GM18870 (cell line): ENCODE results near the gene NOL9.
A peak's percentile ranks its signal among the peaks of the same experiment; 100 is the strongest.

Experiments used
- ATAC-seq: cut with Tn5 transposase; IDR thresholded peaks from one replicate; pipeline ENCODE4 v1.9.1; 2021; ENCODE audit warnings: moderate library complexity; ENCODE audit not compliant: unreplicated experiment

The NOL9 gene

DNA sequence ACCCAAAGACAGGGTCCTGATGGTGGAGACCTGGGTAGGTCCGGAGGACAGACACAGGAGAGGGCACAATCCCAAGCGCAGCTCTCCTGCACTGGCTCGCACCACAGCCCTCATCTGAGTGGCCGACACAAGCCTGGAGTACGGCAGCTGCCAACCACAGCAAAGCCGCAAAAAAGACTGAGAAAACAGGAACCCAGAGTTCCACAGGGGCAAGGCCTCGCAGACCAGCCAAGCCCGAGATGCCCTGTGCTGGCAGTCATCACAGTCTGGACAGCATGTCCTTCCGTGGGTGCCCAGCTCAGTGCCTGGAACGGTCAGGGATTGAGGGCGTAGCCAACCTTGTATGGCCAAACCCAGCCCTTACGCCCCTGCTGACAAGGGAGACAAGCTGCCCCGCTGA is 36.9 kb upstream of the NOL9 start:
- no peak for ATAC-seq

GRCh38 chr1:6590046-6590445 is 35.7 kb upstream of the NOL9 start:
- no peak for ATAC-seq

GRCh38 chr1:6588893-6589520 is 34.7 kb upstream of the NOL9 start:
- no peak for ATAC-seq

DNA sequence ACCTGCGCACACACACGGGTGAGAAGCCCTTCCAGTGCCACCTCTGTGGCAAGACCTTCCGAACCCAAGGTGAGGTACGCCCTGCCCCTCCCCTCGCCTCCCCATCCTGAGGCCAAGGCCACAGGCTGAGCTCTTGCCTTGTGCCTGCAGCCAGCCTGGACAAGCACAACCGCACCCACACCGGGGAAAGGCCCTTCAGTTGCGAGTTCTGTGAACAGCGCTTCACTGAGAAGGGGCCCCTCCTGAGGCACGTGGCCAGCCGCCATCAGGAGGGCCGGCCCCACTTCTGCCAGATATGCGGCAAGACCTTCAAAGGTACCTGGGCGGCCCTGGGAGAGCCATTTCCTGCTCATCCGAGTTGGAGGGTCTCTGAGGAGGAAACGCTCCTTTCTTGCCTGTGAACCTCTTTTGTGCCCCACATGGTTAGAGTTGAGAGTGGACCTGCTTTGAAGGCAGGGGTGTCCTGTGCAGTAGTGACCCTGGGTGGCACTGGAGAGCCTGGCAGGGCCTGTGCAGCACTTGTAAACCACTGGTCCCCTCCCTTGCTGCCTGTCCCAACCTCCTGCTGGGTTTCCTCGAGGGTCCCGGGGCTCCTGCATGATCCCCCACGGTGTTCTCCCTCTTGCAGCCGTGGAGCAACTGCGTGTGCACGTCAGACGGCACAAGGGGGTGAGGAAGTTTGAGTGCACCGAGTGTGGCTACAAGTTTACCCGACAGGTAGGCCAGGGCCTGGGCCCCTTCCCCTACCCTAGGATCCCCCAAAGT is 34.0 kb upstream of the NOL9 start:
- no peak for ATAC-seq

GRCh38 chr1:6587261-6588005 is 33.1 kb upstream of the NOL9 start:
- ATAC-seq, result no peak

GRCh38 chr1:6586404-6586816 is 32.1 kb upstream of the NOL9 start:
- no peak for ATAC-seq

GRCh38 chr1:6585841-6586240 is 31.5 kb upstream of the NOL9 start:
- no peak for ATAC-seq

DNA sequence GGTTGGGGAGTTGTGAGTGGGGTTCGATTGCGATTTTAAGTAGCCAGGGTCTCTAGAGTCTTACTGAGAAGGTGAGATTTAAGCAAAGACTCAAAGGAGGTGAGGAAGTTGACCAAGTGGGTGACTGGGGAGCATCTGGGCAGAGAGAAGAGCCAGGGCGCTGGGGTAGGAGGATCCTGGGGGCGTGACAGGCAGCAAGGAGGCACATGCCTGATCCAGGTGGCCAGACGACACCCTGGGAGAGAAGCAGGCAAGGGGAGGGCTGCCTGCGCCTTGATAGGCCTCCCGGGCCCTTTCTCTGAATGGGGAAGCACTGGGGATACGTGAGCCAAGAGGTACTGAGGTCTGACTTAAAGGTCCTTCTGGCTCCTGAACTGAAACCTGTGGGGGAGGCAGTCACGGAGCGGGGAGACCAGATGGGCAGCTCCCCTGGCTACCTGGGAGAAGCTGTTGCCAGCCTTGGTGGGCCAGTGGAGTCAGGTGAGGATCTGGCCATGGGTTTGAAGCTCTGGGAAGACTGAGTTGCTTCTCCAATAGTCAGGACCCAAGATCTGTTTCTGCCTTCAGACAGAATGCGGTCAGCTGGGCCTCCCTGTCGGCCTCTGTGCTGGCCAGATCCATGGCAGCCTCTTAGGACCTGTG is 30.9 kb upstream of the NOL9 start:
- no peak for ATAC-seq

DNA sequence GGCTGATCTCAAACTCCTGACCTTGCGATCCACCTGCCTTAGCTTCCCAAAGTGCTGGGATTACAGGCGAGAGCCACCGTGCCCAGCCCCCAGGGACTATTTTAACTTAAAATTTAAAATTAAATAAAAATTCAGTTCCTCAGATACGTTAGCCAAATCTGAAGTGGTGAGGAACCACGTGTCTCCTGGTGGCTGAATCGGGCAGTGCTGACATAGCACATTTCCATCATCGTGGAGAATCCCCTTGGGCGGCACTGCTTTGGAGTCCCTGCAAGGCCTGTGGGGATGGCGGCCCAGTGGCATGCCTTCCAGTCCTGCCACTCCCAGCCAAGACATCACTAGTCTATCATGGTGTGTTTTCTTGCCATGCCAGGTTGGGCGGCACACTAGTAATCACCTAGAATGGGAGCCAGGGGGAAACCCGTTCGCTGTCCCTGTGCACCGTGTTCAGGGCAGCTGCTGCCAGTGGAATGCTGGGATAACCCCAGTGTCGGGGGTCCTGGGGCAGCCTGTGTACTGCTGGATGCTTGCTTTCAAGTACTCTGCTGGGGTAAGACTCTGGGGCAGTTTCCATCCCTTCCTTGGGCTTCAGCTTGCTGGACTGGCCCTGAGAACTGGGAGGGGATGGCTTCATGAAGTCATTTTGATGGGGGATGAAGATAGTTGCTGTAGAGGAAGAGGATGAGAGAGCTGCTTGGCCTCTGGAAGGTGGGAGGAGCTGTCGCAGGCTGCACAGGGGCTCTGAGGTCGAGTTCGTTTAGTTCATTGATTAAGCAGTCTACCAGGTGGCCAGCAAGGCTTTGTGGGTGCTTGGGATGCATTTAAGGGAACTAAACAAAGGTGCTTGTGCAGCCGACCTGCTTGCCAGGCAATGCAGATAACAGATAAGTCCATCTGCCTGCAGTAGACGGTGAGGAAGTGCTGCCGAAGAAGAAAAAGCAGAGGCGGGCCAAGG is 30.1 kb upstream of the NOL9 start:
- no peak for ATAC-seq

GRCh38 chr1:6582370-6582769 is 28.1 kb upstream of the NOL9 start:
- ATAC-seq, result no peak

DNA sequence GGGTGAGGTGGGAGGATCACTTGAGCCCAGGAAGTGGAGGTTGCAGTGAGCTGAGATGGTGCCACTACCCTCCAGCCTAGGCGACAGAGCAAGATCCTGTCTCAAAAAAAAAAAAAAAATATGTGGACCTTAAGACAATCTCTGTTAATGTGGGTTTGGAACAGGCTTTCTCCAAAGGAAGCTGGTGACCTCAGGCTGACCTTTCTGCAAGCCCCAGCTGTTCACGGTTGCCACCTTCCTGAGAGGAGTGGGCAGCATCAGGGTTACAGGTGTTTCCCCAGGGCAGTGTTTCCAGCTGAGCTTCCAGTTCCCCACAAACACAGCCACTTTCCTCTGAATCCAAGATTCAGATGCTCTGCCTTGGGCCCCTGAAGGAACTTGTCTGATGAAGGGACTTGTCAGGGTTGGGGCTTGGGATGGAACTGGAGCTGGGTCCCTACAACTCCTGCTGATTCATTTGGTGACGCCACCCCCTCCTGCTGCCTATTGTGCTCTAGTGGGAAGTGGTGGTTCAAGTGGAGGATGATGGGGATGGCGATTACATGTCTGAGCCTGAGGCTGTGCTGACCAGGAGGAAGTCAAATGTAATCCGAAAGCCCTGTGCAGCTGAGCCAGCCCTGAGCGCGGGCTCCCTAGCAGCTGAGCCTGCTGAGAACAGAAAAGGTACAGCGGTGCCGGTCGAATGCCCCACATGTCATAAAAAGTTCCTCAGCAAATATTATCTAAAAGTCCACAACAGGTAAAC is 27.4 kb upstream of the NOL9 start:
- no peak for ATAC-seq

DNA sequence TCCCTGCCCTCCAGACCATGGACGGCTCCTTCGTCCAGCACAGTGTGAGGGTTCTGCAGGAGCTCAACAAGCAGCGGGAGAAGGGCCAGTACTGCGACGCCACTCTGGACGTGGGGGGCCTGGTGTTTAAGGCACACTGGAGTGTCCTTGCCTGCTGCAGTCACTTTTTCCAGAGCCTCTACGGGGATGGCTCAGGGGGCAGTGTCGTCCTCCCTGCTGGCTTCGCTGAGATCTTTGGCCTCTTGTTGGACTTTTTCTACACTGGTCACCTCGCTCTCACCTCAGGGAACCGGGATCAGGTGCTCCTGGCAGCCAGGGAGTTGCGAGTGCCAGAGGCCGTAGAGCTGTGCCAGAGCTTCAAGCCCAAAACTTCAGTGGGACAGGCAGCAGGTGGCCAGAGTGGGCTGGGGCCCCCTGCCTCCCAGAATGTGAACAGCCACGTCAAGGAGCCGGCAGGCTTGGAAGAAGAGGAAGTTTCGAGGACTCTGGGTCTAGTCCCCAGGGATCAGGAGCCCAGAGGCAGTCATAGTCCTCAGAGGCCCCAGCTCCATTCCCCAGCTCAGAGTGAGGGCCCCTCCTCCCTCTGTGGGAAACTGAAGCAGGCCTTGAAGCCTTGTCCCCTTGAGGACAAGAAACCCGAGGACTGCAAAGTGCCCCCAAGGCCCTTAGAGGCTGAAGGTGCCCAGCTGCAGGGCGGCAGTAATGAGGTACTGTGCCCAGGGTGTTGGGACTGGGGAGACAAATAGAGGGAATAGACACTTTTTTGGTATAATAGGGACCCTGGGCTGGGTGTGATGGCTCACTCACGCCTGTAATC is 26.5 kb upstream of the NOL9 start:
- no peak for ATAC-seq

DNA sequence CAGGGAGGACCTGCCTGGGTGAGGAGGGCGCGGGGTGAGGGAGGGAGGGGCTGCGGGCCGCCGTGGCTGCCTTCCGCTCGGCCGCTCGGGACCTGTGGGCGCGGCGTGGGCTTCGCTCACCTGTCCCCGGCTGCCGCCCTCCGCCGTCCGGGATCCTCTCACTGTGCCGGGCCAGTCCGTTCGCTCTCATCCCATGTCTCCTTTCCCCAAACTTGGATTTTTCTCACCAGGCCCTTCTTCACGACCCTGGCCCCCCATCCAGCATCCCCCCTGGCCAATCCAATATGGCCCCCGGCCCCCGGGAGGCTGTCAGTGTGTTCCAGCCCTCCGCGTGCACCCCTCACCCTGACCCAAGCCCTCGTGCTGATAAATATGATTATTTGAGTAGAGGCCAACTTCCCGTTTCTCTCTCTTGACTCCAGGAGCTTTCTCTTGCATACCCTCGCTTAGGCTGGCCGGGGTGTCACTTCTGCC is 25.8 kb upstream of the NOL9 start:
- no peak for ATAC-seq

DNA sequence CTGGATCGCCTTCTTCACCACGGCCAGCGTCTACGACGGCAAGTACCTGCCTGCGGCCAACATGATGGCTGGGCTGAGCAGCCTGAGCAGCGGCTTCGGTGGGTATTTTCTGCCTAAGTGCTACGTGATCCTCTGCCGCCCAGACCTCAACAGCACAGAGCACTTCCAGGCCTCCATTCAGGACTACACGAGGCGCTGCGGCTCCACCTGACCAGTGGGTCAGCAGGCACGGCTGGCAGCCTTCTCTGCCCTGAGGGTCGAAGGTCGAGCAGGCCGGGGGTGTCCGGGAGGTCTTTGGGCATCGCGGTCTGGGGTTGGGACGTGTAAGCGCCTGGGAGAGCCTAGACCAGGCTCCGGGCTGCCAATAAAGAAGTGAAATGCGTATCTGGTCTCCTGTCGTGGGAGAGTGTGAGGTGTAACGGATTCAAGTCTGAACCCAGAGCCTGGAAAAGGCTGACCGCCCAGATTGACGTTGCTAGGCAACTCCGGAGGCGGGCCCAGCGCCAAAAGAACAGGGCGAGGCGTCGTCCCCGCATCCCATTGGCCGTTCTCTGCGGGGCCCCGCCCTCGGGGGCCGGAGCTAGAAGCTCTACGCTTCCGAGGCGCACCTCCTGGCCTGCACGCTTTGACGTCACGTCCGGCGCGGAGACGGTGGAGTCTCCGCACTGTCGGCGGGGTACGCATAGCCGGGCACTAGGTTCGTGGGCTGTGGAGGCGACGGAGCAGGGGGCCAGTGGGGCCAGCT is 25.2 kb upstream of the NOL9 start, which contains the start of gene ZBTB48:
Gene ZBTB48, plus strand, starts transcription at position 621 of the 745 bp plus-strand sequence. CDS start 616 bp downstream, outside the sequence.
- peak; percentile 77 for ATAC-seq

- ATAC-seq, result no peak
Measured at GRCh38 chr1:6578624-6579373, 24.5 kb upstream of the NOL9 start.

- ATAC-seq, result no peak
Measured at GRCh38 chr1:6577831-6578525, 23.7 kb upstream of the NOL9 start.

DNA sequence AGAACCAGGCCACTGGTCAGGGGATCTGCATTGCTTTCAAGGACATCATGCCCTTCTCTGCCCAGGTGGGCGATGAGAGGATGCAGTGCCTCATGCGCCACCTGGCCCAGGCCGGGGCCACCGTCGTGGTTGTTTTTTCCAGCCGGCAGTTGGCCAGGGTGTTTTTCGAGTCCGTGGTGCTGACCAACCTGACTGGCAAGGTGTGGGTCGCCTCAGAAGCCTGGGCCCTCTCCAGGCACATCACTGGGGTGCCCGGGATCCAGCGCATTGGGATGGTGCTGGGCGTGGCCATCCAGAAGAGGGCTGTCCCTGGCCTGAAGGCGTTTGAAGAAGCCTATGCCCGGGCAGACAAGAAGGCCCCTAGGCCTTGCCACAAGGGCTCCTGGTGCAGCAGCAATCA is 20.5 kb upstream of the NOL9 start:
- no peak for ATAC-seq
